ENCODE results near the gene LRP1B.

The LRP1B gene

DNA sequence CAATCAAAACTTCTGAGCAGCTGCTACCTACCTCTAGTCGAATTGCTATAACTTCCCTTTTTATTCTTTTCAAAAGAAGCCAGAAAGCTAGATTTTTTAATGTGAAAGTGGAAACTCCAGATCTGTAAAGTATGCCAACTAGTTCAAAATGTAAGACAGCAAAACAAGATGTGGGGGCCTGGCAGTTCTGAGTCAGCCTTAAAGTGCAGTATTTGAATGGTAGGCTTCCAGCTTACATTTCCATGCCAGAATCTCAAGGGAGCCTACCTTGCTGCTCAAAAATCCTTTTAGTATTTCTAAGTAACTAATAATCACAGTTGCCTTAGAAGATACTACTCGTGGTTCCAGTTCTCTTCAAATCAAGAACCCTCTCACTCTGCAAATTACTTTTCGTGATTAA, 1288.7 kb downstream of the LRP1B start:
- DNase-seq (ENCODE audit: low read depth in 2 of 2), result no peak

DNA sequence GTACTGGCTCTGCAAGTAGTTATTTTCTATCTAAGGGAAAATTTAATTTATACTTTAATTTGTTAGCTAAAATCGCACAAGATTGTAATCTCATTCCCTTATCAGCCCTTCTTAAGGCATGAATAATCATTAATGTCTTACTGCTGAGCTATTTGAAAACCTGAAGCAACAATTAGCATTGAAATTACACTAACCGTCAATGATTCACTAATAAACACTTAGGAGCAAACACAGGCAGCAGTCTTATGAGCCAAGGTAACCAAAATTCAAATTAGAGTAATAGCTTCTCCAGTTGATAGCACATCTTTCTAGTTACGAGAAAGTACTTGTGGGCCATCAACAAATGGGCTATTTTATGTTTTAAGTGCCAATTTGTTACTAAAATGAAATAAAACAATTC, 1289.7 kb downstream of the LRP1B start:
- DNase-seq (ENCODE audit: low read depth in 2 of 2), result no peak

DNA sequence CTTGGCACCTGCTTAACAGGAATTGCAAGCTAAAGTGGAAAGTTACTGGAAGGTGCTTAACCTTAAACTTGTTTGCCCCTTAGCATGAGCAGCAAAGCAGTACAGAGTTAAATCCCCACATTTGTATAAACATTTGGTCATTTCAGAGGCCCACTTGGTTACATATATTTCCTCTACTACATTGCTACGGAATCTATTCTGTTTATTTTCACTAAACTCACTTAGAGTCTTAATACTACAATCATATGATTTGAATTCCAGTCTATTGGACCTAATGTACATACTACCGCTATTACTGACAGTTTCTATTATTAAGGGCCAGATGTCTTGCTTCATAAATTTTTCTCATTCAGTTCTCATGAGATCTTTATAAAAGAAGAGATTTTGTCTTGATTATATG, 1294.0 kb downstream of the LRP1B start:
- no peak for DNase-seq (ENCODE audit: low read depth in 2 of 2)

DNA sequence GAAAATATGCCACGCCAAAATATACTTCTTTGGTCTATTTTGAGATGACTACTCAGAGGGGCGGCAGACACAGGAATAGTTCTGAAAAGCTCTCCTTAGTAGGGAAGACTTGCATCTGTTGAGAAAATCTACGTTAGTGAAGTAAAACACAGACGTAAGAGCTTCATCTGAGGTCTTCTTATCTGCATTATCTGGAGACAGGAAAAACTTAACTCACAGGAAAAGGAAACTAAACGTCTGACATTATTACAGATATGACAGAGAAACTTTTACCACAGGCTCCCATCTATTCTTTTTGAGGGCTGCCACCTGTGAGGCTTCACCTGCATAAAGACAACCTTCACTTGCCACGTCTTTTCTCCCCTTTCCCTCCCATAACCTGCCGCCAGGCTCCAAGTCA, 1295.7 kb downstream of the LRP1B start:
- no peak for DNase-seq (ENCODE audit: low read depth in 2 of 2)

DNA sequence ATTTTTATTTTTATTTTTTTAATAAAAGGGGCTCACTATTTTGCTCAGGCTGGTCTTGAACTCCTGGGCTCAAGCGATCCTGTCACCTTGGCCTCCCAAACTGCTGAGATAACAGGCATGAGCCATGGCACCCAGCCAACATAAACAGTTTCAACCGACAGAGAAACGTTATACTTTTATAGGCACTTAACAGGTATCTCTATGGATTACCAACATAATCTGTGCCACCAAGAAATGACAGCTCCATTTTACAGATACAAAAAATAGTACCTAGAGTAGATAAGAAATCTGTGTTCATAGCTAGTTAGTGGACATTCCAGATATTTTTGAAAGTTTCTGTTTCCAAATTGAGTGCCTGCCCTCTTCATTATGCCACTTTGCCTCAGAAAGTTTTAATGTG, 1316.7 kb downstream of the LRP1B start:
- DNase-seq (ENCODE audit: low read depth in 2 of 2), result no peak

DNA sequence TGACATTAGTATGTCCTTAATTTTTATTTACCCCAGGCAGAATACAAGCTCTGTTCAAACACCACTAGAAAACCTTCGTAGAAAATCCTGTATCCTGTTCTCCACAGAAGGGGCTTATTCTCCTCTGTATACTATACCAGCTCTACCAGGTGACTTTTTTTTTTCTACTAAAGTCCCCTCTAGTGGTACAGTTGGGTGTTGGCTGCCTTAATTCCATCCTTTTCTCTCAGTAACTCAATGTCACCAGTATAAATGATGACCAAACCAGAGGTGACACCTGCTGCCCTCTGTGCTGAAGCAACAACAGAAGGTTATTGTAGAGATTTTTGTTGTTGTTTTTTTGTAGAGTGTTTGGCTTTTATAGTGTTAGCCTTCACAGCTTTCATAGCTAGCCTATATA, 1322.0 kb downstream of the LRP1B start:
- DNase-seq (ENCODE audit: low read depth in 2 of 2), result no peak

DNA sequence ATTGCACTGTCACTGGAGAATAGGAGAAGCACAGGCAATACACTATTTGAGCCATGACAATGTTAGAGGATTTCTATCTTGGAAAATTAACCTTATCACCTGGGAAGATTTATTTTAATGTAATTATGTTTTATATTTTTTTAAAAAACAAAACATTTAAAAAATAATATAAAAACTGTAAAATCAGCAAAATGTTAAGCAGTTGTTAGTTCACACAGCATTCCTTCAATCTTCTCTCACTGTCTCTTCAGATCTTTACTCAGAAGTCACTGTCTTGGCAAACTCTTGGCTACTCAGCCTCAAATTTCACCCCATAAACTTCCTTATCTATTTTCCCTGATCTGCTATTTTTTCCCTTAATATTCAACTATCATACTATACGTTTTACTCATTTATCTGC, 1322.6 kb downstream of the LRP1B start:
- no peak for DNase-seq (ENCODE audit: low read depth in 2 of 2)

DNA sequence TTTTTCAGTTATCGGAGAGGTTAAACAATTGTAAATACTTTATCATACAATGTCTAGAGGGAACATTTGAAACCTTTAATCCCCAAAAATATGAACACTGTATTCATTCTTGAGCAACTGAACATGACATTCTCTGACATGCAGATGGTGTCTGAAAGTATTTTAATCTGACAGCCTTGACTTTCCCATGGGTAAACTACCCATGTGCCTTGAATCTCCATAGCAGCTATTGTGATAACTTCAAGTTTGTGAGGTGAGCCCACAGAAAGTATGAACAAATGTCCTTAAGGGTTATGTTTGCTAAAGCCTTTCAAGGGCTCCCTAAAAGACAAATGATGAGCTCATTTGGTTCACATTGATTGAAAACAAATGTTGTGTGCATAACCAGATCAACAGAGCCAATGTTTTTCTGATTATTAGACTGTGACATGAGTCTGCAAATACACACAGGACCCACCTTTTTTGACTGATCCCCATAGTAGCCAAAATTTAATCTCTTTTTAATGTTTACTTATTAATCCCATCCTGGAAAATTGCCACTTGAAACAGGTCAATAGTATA, 1326.0 kb downstream of the LRP1B start:
- no peak for DNase-seq (ENCODE audit: low read depth in 2 of 2)

DNA sequence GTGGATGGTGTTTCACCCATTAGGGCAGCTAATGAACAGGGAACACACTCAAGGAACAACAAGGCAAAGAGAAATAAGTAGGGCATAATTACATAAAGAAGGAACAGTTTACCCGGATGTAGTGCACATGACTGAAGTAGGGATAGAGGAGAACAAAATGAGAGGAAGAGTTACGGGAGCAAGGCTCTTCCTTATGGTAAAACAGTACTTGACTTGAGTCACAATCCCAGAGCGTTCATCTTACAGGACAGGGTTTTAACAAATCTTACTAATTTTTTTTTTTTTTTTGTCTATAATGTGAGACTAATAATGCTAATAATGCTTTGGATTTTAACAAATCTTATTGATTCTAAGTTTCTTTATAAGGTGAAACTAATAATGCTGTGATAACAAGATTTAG, 1329.5 kb downstream of the LRP1B start:
- no peak for DNase-seq (ENCODE audit: low read depth in 2 of 2)

DNA sequence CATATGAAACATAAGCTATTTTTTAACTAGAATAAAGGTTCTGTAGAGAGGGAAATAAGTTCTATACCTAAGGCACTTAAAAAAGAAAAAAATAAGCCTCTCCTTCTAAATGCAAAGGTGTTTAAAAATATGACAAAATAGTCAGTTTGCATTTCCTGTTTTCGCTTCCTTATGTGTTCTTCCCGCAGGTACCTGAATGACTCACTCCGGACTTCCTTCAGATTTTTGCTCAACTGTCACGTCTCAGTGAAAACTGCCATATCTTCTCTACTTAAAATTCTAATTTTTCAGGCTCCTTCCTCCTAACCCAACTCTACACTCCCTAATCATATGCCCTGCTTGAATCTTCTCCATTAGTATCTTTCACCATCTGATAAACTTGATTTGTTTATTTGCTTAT, 1333.1 kb downstream of the LRP1B start:
- no peak for DNase-seq (ENCODE audit: low read depth in 2 of 2)

DNA sequence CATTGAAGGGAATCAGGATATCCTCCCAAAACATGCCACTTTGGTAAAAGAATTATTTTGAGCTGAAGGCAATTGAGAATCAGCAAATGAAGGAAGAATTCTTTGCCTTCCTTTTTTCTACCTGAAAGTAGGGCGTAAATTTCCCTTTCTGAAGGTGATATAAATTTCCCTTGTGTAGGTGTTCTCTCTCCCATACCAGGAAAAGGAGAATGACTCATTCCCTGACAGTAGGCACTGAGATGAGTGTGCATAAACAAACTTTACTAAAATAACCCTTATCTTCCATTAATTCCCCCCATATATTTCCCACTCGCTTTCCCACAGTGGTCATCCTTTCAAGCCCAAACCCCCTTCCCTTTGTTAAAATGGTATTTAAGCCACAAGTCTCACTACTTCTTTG, 1339.0 kb downstream of the LRP1B start:
- DNase-seq (ENCODE audit: low read depth in 2 of 2), result no peak

DNA sequence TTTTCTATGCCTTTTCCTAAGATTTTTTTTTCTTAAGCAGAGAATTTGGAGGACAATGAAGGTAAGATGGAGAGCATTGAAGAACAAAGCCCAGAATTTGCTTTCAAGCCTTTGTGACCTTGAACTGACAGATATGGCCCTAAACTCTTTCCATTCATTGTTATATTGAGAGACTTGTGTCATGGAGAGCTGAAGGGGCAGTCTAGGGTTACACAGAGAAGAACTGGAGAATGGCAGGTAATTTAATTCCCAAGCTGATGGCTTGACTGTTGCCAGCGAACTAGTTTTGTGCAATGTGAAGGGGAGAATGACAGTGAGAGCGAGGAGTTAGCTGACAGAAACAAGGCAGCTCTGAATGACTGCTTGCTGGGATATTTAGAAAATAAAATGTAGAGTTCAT, 1344.2 kb downstream of the LRP1B start:
- DNase-seq (ENCODE audit: low read depth in 2 of 2), result no peak

DNA sequence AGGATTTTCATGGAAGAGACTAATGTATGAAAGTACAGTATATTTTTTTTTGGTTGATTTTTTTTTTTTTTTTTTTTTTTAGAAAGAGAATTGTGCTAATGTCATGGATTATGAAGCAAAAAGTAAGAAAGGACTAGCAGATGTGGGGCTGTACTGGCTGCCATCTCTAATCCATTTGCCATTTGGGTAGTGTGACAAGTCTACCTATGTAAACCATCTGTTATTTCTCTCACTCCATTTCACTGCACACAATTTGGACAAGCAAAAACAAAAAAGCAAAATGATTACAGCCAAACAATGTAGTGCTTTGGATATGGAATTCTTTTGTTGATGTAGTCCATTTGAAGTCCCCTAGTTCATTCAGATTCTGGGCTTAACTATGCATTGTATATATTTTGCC, 1355.4 kb downstream of the LRP1B start:
- DNase-seq (ENCODE audit: low read depth in 2 of 2), result no peak

DNA sequence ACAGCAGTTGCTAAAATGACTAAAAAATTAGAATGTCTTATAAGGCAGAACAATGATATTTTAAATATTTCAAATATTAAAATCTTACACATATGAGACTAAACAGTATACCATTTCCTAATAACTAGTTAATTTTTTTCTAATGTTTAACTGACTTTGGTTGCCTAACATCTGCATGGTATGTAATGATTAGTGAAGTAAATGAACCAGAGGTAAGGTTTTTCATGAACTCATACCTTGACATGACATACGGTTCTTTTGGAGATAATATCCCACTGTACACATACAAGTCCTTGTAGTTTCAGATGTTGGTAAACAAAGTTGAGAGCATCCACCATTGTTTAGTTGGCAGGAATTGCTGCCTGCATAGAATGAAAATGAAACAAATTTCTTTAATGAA, 1360.2 kb downstream of the LRP1B start:
- DNase-seq (ENCODE audit: low read depth in 2 of 2), result no peak

DNA sequence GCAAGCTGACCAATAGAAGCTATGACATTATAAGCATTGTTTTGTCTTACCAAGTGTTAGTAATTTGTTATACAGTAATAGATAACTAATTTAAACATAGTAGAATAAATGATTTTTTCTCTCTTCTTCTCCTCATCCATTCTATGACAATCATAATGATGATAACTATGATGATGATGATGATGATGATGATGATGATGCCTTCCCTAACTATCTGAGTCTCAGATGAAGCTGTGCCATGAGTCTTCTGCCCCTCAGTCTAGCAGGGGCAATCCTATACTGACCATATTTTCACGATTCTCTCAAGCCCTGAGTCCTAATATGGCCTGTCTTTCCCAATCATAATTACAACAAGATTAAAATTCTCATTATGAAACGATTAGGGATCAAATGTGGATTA, 1369.0 kb downstream of the LRP1B start:
- no peak for DNase-seq (ENCODE audit: low read depth in 2 of 2)

DNA sequence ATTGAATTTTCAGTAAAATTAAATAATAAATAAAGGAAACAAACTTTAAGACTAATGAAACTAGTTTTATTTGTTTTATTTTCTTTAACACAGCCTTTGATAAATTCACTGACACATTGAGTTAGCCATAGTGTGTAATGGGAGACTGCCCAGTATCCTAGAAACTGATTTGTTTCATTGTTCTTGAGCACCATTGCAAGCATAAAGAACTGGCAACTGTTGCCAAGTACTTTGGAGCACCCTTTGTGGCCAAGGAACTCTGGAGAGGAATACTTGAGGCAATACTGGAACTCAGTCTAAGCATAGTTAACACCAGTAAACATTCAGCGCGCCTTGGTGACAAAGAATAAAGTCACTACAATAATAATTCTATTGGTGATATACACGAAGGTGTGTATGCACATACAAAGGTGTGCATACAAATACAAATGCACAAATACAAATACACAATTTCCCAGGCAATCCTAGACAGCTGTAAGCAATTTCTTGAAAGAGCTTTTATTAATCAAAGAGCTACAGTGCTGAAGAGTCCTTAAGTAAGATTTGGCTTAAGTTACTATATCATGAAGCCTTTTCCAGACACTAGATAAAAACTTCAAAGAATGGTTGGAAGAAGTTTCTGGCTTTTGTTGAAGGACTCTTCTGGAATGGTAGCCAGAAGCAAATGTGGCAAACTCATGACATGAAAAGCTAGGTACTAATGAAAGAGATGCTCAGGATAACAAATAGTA, 1371.2 kb downstream of the LRP1B start:
- DNase-seq (ENCODE audit: low read depth in 2 of 2), result no peak

DNA sequence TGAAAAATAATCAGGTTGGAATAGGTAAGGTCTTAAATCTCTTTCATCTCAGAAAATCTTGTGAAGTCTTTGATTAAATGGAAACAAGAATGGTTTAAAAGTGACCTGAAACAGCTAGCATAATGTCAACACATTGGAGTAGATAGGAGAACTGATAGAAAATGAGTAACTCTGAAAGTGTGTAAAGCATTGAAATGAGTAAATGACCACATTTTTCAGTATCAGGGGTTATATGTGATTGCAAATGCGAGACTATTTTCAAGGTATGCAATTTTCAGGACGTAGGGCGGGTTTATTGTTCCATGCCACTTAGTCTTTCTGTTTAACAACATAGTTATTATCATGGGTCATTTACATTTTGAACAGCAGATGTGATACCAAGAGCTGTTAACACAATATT, 1383.2 kb downstream of the LRP1B start:
- no peak for DNase-seq (ENCODE audit: low read depth in 2 of 2)

DNA sequence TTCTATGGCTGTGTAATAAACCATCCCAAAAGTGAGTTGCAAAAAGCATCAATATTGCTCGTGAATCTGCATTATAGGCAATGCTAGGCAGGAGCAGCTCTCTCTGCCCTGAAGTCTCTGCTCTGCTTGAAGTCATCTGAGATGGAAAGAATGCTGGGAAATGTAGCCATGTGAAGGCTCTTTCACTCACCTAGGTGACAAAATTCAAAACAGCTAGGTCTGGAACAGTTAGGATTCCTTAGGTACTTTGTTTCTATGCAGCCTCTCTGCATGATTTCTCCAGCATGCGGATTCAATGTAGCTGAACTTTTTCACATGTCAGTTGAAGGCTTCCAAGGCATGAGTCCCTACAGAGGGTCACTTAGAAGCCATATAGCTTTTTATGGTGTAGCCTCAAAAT, 1383.7 kb downstream of the LRP1B start:
- no peak for DNase-seq (ENCODE audit: low read depth in 2 of 2)

DNA sequence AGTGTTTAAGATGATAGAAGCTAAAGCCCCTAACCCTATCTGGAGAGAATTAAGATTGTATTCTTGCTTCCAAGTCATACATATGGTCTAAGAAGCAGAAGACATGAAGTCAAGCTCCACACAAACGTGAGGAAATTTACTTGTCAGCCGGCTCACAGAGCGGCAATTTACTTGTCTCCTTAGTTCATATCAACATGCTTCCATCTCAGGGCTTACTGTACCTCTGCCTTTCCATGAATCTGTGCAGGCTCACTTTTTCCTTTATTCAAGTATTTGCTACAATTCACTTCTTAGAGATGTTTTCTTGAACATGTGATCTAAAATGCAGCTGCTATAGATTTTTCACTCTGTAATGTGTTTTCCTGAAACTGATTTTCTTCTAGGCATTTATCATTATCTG, 1386.4 kb downstream of the LRP1B start:
- no peak for DNase-seq (ENCODE audit: low read depth in 2 of 2)

DNA sequence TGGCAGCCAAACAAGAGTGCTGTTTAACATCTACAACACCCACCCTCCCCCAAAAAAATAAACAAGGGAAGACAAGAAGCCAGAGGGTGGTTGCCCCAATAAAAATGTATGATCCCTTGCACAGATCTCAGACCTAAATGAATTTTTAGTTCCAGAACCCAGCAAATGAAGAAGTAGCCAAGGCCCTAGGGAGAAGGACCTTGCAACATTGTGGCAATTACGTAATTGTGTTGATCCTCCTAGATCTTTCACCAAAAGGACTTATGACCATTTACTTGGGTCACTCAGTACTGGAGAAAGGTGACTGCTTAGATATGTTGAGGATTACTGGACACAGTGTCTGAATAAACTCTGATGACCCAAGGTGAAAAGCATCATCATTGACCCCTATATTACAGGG, 1393.8 kb downstream of the LRP1B start:
- DNase-seq (ENCODE audit: low read depth in 2 of 2), result no peak

DNA sequence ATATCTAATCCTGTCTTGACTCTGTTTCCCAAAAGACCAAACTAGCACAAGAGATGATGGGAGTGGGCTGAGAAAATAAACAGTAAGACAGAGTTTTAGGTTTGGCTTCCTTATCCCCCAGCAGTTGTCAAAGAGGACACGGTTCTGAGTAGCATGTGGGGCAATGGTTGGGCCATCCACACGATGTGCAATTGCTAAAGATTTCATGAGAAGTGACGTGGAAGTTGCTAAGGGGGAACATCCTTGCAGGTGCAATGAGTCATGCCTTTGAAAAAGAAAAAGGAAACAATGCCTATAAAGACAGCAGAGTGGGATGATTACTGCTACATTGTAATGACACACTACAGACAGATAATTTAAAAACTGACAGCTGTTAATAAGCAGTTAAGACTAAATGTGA, 1395.8 kb downstream of the LRP1B start:
- no peak for DNase-seq (ENCODE audit: low read depth in 2 of 2)

DNA sequence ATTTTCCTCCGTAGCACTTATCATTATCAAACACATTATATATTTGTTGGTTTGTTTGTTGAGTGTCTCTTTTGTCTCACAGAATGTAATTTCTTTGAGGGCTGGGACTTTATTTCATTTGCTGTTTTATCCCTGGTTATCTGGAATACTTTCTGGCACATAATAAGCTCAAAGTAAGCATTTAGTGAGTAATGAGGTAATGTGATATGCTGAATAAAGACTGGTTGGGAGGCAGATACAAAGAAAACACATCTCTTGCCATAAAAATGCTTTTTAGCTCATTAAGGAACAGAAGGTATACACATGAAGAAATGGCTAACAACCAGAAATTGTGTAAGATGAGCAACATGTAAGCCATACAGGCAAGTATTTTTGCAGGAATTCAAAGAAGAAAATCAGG, 1411.8 kb downstream of the LRP1B start:
- no peak for DNase-seq (ENCODE audit: low read depth in 2 of 2)

DNA sequence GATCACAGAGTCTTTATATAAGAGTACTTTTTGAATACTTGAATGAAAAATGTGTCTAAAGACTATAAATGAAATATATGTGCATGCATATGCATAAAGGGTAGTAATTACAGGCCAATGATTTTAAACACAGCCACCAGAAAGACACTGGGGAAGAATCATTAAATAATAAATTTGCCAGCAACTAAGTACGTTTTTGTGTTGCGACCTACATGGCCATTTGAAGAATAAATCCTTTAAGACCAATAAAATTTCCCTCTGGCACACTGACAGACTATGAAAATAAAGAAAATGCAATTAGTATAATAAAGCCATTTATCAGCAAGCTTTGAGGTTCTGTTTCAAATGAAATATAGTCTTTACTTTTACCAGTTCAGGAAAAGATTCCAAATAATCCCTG, 1413.3 kb downstream of the LRP1B start:
- no peak for DNase-seq (ENCODE audit: low read depth in 2 of 2)

DNA sequence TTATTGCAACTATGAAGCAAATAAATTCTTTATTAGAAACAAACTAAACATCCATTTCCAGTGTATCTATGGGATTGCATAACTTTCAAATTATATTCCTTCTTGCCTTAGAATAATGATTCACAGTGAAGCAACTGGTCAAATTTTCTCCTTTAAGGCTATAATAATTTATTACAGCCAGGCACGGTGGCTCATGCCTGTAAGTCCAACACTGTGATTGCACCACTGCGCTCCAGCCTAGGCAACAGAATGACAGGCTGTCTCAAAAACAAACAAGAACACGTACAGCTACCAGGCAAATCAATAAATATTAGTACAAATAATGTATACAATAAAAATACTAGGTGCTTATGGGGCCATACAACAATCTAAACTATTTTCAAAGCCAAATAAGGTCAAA, 1416.2 kb downstream of the LRP1B start:
- DNase-seq (ENCODE audit: low read depth in 2 of 2), result no peak
